KMS-11 (cell line): ENCODE measurements around the gene NXN.

ENCODE experiments used
- H2AFZ ChIP-seq: fragments of 200-600 bp; sonication (generic); 2 replicates; pipeline ENCODE4 v1.6.1; 2016; ENCODE audit warnings: antibody characterized with exemption, mixed run types, low read depth
- H3K27ac ChIP-seq: fragments of 200-600 bp; sonication (generic); 2 replicates; pipeline ENCODE4 v1.6.1; 2016; ENCODE audit warnings: mild to moderate bottlenecking, mixed run types
- H3K27me3 ChIP-seq: fragments of 200-600 bp; sonication (generic); 2 replicates; pipeline ENCODE4 v1.6.1; 2017; ENCODE audit warnings: mild to moderate bottlenecking, low read depth, mixed run types, moderate library complexity; ENCODE audit not compliant: insufficient read depth
- H3K36me3 ChIP-seq: fragments of 200-600 bp; sonication (generic); 2 replicates; pipeline ENCODE4 v1.6.1; 2017; ENCODE audit warnings: mild to moderate bottlenecking, mixed run types; ENCODE audit not compliant: insufficient read depth
- H3K4me1 ChIP-seq: fragments of 200-600 bp; sonication (generic); 2 replicates; pipeline ENCODE4 v1.6.1; 2016; ENCODE audit warnings: mild to moderate bottlenecking, low read depth, mixed run types; ENCODE audit not compliant: poor library complexity, severe bottlenecking
- H3K4me2 ChIP-seq: fragments of 200-600 bp; sonication (generic); 2 replicates; pipeline ENCODE4 v1.7.0; 2016; ENCODE audit warnings: mild to moderate bottlenecking, mixed run types
- H3K4me3 ChIP-seq: fragments of 200-600 bp; sonication (generic); IDR thresholded peaks from 2 replicates; pipeline ENCODE4 v1.6.1; 2017; ENCODE audit warnings: low read depth, low read length, mixed read lengths; ENCODE audit not compliant: insufficient read depth
- H3K79me2 ChIP-seq: fragments of 200-600 bp; sonication (generic); 2 replicates; pipeline ENCODE4 v1.6.1; 2016; ENCODE audit warnings: low read depth, mixed run types; ENCODE audit not compliant: insufficient read depth
- H3K9ac ChIP-seq: fragments of 200-600 bp; sonication (generic); 2 replicates; pipeline ENCODE4 v1.6.1; 2016; ENCODE audit warnings: mild to moderate bottlenecking, mixed run types
- H4K20me1 ChIP-seq: fragments of 200-600 bp; sonication (generic); 2 replicates; pipeline ENCODE4 v1.6.1; 2016; ENCODE audit warnings: mild to moderate bottlenecking, mixed run types; ENCODE audit not compliant: insufficient read depth
- CTCF ChIP-seq: fragments of 200-600 bp; sonication (generic); conservative IDR thresholded peaks from 2 replicates; pipeline ENCODE4 v1.6.1; 2017; ENCODE audit warnings: low read depth, mild to moderate bottlenecking, antibody characterized with exemption, low read length, moderate library complexity, mixed read lengths

NXN gene

GRCh38 chr17:945672-946071 is 33.9 kb downstream of the NXN start:
- Histone ChIP-seq H4K20me1 (no peaks in the 10 kb centered on the region), H3K4me3 (no peak overlapping the region), H3K9ac (no peak overlapping the region), H2AFZ (no peak overlapping the region), H3K79me2 (no peaks in the 10 kb centered on the region), H3K27me3 (no peaks in the 10 kb centered on the region; the same call in 1 of the 2 replicates), H3K27ac (no peak overlapping the region), H3K4me2 (no peak overlapping the region), H3K36me3 (no peaks in the 10 kb centered on the region), H3K4me1 (no peaks in the 10 kb centered on the region)
- no peak for TF ChIP-seq CTCF

- no peaks in the 10 kb centered on the region for H3K79me2 ChIP-seq
- no peaks in the 10 kb centered on the region for H3K36me3 ChIP-seq
- no peaks in the 10 kb centered on the region for H3K4me1 ChIP-seq
- H4K20me1 ChIP-seq = no peaks in the 10 kb centered on the region
- no peaks in the 10 kb centered on the region; the same call in 1 of the 2 replicates for H3K27me3 ChIP-seq
- H3K4me2 ChIP-seq = no peak overlapping the region
- TF ChIP-seq CTCF = no peak
- no peak overlapping the region for H2AFZ ChIP-seq
- H3K9ac ChIP-seq = no peak overlapping the region
- H3K4me3 ChIP-seq = no peak overlapping the region
- no peak overlapping the region for H3K27ac ChIP-seq
These were observed 35.2 kb downstream of the NXN start for GRCh38 chr17:944266-944826.

GRCh38 chr17:935485-935884 is 44.1 kb downstream of the NXN start:
- H2AFZ ChIP-seq = no peak overlapping the region
- TF ChIP-seq CTCF = no peak
- no peaks in the 10 kb centered on the region for H3K4me1 ChIP-seq
- H3K79me2 ChIP-seq = no peaks in the 10 kb centered on the region
- H3K4me3 ChIP-seq = no peak overlapping the region
- H3K4me2 ChIP-seq = no peak overlapping the region
- H3K36me3 ChIP-seq = no peaks in the 10 kb centered on the region
- peaks cover 16% of the 10 kb centered on the region; the same call in 1 of the 2 replicates for H3K27me3 ChIP-seq
- no peak overlapping the region for H3K9ac ChIP-seq
- H4K20me1 ChIP-seq = no peaks in the 10 kb centered on the region
- H3K27ac ChIP-seq = no peak overlapping the region

- no peak overlapping the region for H3K4me2 ChIP-seq
- H3K27me3 ChIP-seq = peaks cover 25% of the 10 kb centered on the region; the same call in 1 of the 2 replicates
- no peaks in the 10 kb centered on the region for H3K36me3 ChIP-seq
- H3K27ac ChIP-seq = no peak overlapping the region
- H4K20me1 ChIP-seq = no peaks in the 10 kb centered on the region
- H3K9ac ChIP-seq = no peak overlapping the region
- H3K79me2 ChIP-seq = no peaks in the 10 kb centered on the region
- no peak overlapping the region for H2AFZ ChIP-seq
- H3K4me3 ChIP-seq = no peak overlapping the region
- no peaks in the 10 kb centered on the region for H3K4me1 ChIP-seq
- no peak for TF ChIP-seq CTCF
These were observed 46.1 kb downstream of the NXN start for GRCh38 chr17:933312-934073.
